HepG2 (cell line): Measurements from ENCODE around the gene ANKLE1. TPM values are rescaled to one million over a fixed set of nuclear protein-coding genes. Genes with fewer than 3 reads are reported as not detected.

ENCODE experiments used
- ARNT2 ChIP-seq: sonication (generic); formaldehyde crosslinking; IDR thresholded peaks from 2 replicates; pipeline ENCODE4 v1.8.0; 2022; ENCODE audit warnings: mild to moderate bottlenecking, low read depth, missing genetic modification reagents, moderate library complexity
- ERF ChIP-seq: IDR thresholded peaks from 2 replicates; pipeline ENCODE4 v1.6.1; 2018; ENCODE audit warnings: missing biosample characterization, missing genetic modification reagents
- MAZ ChIP-seq, 2 experiments: sonication (generic) in 1 of 2; formaldehyde crosslinking in 1 of 2; IDR thresholded peaks; 2 replicates each; pipeline versions ENCODE4 v1.5.0 to v1.6.1; 2012 to 2020; ENCODE audit warnings: low read depth in 2 of 2, mild to moderate bottlenecking in 2 of 2, borderline replicate concordance in 1 of 2, improper control_type of control experiment in 1 of 2, low read length in 1 of 2, missing genetic modification reagents in 1 of 2, moderate library complexity in 1 of 2
- MBNL3 ChIP-seq: fragments of 250-450 bp; sonication (Bioruptor Pico); conservative IDR thresholded peaks from 2 replicates; pipeline ENCODE4 v1.8.0; 2022; ENCODE audit warnings: mild to moderate bottlenecking, inconsistent platforms
- NFIB ChIP-seq: sonication (generic); formaldehyde crosslinking; IDR thresholded peaks from 2 replicates; pipeline ENCODE4 v1.9.0; 2021; ENCODE audit warnings: missing genetic modification reagents, mild to moderate bottlenecking, borderline replicate concordance
- PREB ChIP-seq: sonication (generic); formaldehyde crosslinking; IDR thresholded peaks from 2 replicates; pipeline ENCODE4 v1.4.0; 2020; ENCODE audit warnings: missing genetic modification reagents
- PRMT3 ChIP-seq: sonication (generic); formaldehyde crosslinking; IDR thresholded peaks from 2 replicates; pipeline ENCODE4 v1.8.1; 2022; ENCODE audit warnings: low read depth, mild to moderate bottlenecking, moderate library complexity, missing genetic modification reagents, borderline replicate concordance
- SMYD3 ChIP-seq: sonication (generic); formaldehyde crosslinking; IDR thresholded peaks from 2 replicates; pipeline ENCODE4 v1.8.1; 2023; ENCODE audit warnings: mild to moderate bottlenecking, missing genetic modification reagents
- TCF7 ChIP-seq: sonication (generic); IDR thresholded peaks from 2 replicates; pipeline ENCODE4 v1.6.1; 2016; ENCODE audit warnings: antibody characterized with exemption, low read depth
- ZIK1 ChIP-seq: sonication (generic); formaldehyde crosslinking; IDR thresholded peaks from 2 replicates; pipeline ENCODE4 v1.5.0; 2020; ENCODE audit warnings: mild to moderate bottlenecking, low read depth, missing genetic modification reagents, borderline replicate concordance
- ZNF292 ChIP-seq: sonication (generic); formaldehyde crosslinking; IDR thresholded peaks from 2 replicates; pipeline ENCODE4 v1.8.1; 2022; ENCODE audit warnings: mild to moderate bottlenecking, low read depth, missing genetic modification reagents, borderline replicate concordance
- ZNF34 ChIP-seq: sonication (generic); formaldehyde crosslinking; IDR thresholded peaks from 2 replicates; pipeline ENCODE4 v1.4.0; 2020; ENCODE audit warnings: mild to moderate bottlenecking, missing genetic modification reagents, borderline replicate concordance
- ZNF414 ChIP-seq: sonication (generic); formaldehyde crosslinking; IDR thresholded peaks from 2 replicates; pipeline ENCODE4 v1.5.0; 2020; ENCODE audit warnings: missing genetic modification reagents
- ZSCAN12 ChIP-seq: sonication (generic); formaldehyde crosslinking; IDR thresholded peaks from 2 replicates; pipeline ENCODE4 v1.9.0; 2021; ENCODE audit warnings: mild to moderate bottlenecking, missing genetic modification reagents
- polyA plus RNA-seq, 8 experiments: library from polyadenylated mRNA; depleted of rRNA in 3 of 8; stranded (reverse) in 7 of 8; unstranded in 1 of 8; fragments of >200 nt; fragmentation: Illumina TruSeq in 4 of 8; extraction: Trizol in 4 of 8; gene quantifications; 2 replicates each; pipeline versions ENCODE4 v1.2.1 to v1.2.3, GENCODE V29; 2011 to 2016; ENCODE audit warnings: low read depth in 4 of 8, missing spikeins in 1 of 8, mixed read lengths in 1 of 8; ENCODE audit not compliant: insufficient read depth in 1 of 8
- total RNA-seq, 5 experiments: library from RNA; depleted of rRNA; stranded (reverse); fragments of >200 nt; fragmentation: Illumina TruSeq; extraction: Trizol; gene quantifications; 2 replicates each; pipeline ENCODE4 v1.2.3, GENCODE V29; 2016; ENCODE audit warnings: low read depth in 1 of 5
- TF ChIP-seq, protein P1 (sequence below): sonication (generic); formaldehyde crosslinking; IDR thresholded peaks from 2 replicates; pipeline ENCODE4 v1.5.0; 2020; ENCODE audit warnings: missing genetic modification reagents, mild to moderate bottlenecking, borderline replicate concordance
- TF ChIP-seq, protein P2 (sequence below): sonication (generic); formaldehyde crosslinking; IDR thresholded peaks from 2 replicates; pipeline ENCODE4 v1.4.0; 2020; ENCODE audit warnings: mild to moderate bottlenecking, missing genetic modification reagents
- TF ChIP-seq, protein P3 (sequence below): sonication (generic); formaldehyde crosslinking; IDR thresholded peaks from 2 replicates; pipeline ENCODE4 v1.5.0; 2020; ENCODE audit warnings: mild to moderate bottlenecking, missing genetic modification reagents

Gene ANKLE1
- total and polyA plus RNA-seq, 2 of the 13 experiments (the other 11 are each of a cell fraction or from before 2014, with no cell fraction given): 0.69 to 1.5 TPM

DNA sequence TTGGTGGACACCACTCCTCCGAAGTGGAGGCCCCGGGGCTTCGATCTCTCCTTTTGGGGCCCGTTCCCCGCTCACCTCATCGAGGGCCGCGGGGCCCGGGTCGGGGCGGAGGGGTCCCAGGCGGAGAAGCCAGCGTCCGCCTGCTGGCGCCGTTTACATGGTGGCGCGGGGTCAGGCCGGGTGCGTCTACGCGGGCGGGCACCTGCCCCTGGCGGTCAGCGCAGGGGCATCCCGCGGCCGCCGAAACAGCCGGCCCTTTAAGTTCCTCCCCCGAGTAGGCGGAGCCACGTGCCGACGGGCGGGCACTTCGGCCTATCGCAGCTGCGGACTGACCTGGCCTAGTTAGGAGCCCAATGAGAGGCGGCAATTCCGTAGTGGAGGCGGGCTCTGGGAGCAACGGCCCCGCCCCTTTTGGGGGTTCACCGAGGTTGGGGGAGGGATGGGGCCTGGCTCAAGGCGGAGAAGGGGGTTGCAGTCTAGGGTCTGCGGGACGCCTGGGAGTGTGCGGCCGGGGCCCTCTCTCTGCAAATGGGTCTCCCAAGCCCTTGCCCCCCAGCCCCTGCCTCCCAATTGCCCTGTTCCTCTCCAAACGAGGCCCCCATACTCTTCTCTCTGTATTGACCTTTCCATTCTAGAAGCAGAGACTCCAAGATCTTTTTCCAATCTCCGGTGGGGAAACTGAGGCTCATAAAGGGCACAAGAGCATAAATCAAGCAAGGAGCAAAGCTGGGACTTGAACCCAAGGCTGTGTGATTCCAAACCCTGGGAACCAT, 21.7 kb downstream of the ANKLE1 start, which contains the start of gene ABHD8 (continued):
- TF ChIP-seq PREB: no peak
- peak; percentile 76; the same call in 1 of the 2 replicates for TF ChIP-seq ERF (CRISPR knock-in tag)
- TF ChIP-seq, protein P1, sequence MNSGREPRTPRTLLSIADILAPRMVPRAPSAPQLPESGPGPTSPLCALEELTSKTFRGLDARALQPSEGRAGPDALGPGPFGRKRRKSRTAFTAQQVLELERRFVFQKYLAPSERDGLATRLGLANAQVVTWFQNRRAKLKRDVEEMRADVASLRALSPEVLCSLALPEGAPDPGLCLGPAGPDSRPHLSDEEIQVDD: no peak
- TF ChIP-seq ZIK1: no peak
- no peak for TF ChIP-seq ZSCAN12 (CRISPR knock-in tag)
- TF ChIP-seq, protein P2, sequence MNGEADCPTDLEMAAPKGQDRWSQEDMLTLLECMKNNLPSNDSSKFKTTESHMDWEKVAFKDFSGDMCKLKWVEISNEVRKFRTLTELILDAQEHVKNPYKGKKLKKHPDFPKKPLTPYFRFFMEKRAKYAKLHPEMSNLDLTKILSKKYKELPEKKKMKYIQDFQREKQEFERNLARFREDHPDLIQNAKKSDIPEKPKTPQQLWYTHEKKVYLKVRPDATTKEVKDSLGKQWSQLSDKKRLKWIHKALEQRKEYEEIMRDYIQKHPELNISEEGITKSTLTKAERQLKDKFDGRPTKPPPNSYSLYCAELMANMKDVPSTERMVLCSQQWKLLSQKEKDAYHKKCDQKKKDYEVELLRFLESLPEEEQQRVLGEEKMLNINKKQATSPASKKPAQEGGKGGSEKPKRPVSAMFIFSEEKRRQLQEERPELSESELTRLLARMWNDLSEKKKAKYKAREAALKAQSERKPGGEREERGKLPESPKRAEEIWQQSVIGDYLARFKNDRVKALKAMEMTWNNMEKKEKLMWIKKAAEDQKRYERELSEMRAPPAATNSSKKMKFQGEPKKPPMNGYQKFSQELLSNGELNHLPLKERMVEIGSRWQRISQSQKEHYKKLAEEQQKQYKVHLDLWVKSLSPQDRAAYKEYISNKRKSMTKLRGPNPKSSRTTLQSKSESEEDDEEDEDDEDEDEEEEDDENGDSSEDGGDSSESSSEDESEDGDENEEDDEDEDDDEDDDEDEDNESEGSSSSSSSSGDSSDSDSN: peak; percentile 73
- TF ChIP-seq PRMT3: no peak
- peak; percentile 78; the same call in 1 of the 2 replicates for TF ChIP-seq MAZ (IDR thresholded peaks at IDR 0.05; ENCODE audit: borderline replicate concordance, low read depth, low read length)
- TF ChIP-seq MAZ (CRISPR knock-in tag; IDR thresholded peaks at IDR 0.05; ENCODE audit: low read depth): no peak; the same call in none of the 2 replicates
- TF ChIP-seq ZNF34 (CRISPR knock-in tag): no peak
- no peak for TF ChIP-seq NFIB (CRISPR knock-in tag)
- TF ChIP-seq ZNF292 (CRISPR knock-in tag): no peak
- TF ChIP-seq ZNF414 (CRISPR knock-in tag): 0 out of 2 replicates have a peak, but pooled peaks have one; percentile 42
- TF ChIP-seq, protein P3, sequence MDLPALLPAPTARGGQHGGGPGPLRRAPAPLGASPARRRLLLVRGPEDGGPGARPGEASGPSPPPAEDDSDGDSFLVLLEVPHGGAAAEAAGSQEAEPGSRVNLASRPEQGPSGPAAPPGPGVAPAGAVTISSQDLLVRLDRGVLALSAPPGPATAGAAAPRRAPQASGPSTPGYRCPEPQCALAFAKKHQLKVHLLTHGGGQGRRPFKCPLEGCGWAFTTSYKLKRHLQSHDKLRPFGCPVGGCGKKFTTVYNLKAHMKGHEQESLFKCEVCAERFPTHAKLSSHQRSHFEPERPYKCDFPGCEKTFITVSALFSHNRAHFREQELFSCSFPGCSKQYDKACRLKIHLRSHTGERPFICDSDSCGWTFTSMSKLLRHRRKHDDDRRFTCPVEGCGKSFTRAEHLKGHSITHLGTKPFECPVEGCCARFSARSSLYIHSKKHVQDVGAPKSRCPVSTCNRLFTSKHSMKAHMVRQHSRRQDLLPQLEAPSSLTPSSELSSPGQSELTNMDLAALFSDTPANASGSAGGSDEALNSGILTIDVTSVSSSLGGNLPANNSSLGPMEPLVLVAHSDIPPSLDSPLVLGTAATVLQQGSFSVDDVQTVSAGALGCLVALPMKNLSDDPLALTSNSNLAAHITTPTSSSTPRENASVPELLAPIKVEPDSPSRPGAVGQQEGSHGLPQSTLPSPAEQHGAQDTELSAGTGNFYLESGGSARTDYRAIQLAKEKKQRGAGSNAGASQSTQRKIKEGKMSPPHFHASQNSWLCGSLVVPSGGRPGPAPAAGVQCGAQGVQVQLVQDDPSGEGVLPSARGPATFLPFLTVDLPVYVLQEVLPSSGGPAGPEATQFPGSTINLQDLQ (CRISPR knock-in tag): peak; percentile 35; the same call in 1 of the 2 replicates
- no peak for TF ChIP-seq MBNL3 (CRISPR knock-in tag)
- TF ChIP-seq TCF7: no peak
- TF ChIP-seq ARNT2 (CRISPR knock-in tag): peak; percentile 33; the same call in 1 of the 2 replicates
- no peak for TF ChIP-seq SMYD3 (CRISPR knock-in tag)
